Measurements from ENCODE around the gene OVAAL. TPM values are rescaled to one million over a fixed set of nuclear protein-coding genes. Genes with fewer than 3 reads are reported as not detected.
A peak's percentile ranks its signal among the peaks of the same experiment; 100 is the strongest.

The OVAAL gene
- total and polyA plus RNA-seq, 9 of the 15 experiments (the other 6 are each of a cell fraction or from before 2014, with no cell fraction given): 0.04 to 0.18 (median 0.08) TPM; not detected in 4

DNA sequence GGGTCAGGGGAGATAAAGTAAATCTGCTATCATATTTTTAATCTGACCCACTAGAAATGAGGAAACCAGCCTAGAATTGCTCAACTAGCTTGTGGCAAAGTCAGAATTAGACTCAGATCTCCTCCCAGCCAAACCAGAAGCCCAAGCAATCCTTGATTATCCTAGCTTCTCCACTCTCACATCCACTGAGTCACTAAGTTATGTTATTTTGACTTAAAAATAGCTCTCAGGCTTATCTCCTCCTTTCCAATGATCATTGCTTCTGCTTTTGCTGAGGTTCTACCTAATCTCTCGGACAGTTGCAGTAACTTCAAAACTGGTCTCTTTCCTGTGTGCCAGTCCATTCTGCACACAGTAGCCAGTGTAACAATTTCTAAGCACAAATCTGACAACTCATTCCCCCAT is 22.9 kb downstream of the OVAAL start (continued):
- TF ChIP-seq NCOA2 (IDR thresholded peaks at IDR 0.05; ENCODE audit: partially characterized antibody in 2 of 2) (no peak), MEF2A (IDR thresholded peaks at IDR 0.05; ENCODE audit: control insufficient read depth, low read depth, low read length) (peak; percentile 92), ZNF551 (CRISPR knock-in tag; IDR thresholded peaks at IDR 0.05) (no peak), CBFA2T2 (conservative IDR thresholded peaks at IDR 0.05) (peak; percentile 59), ZNF436 (CRISPR knock-in tag; IDR thresholded peaks at IDR 0.05) (no peak), CHAMP1 (IDR thresholded peaks at IDR 0.05) (0 out of 2 replicates have a peak, but pooled peaks have one; percentile 28), ZHX1 (conservative IDR thresholded peaks at IDR 0.05; ENCODE audit: low read length) (no peak), ZBTB9 (CRISPR knock-in tag; IDR thresholded peaks at IDR 0.05) (no peak), HDAC3 (IDR thresholded peaks at IDR 0.05; ENCODE audit: borderline replicate concordance, partially characterized antibody) (peak; percentile 58), TBL1XR1 (IDR thresholded peaks at IDR 0.05; ENCODE audit: low read length in 2 of 2) (peak in 1 of 2 experiments; percentile 73; a peak in 2 of 4 replicates), RBFOX2 (IDR thresholded peaks at IDR 0.05; ENCODE audit: low read depth, low read length) (no peak), E2F5 (CRISPR knock-in tag; IDR thresholded peaks at IDR 0.05) (no peak), HMBOX1 (IDR thresholded peaks at IDR 0.05) (peak; percentile 90), SMARCB1 (IDR thresholded peaks at IDR 0.05; ENCODE audit: insufficient read length, low read depth) (peak; percentile 29), CTBP1 (IDR thresholded peaks at IDR 0.05; ENCODE audit: borderline replicate concordance) (peak; percentile 15; the same call in 1 of the 2 replicates)
- TF ChIP-seq, protein P1, sequence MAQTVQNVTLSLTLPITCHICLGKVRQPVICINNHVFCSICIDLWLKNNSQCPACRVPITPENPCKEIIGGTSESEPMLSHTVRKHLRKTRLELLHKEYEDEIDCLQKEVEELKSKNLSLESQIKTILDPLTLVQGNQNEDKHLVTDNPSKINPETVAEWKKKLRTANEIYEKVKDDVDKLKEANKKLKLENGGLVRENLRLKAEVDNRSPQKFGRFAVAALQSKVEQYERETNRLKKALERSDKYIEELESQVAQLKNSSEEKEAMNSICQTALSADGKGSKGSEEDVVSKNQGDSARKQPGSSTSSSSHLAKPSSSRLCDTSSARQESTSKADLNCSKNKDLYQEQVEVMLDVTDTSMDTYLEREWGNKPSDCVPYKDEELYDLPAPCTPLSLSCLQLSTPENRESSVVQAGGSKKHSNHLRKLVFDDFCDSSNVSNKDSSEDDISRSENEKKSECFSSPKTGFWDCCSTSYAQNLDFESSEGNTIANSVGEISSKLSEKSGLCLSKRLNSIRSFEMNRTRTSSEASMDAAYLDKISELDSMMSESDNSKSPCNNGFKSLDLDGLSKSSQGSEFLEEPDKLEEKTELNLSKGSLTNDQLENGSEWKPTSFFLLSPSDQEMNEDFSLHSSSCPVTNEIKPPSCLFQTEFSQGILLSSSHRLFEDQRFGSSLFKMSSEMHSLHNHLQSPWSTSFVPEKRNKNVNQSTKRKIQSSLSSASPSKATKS (CRISPR knock-in tag; IDR thresholded peaks at IDR 0.05): no peak
